HepG2 (cell line): ENCODE measurements around the gene BACH1. TPM values are rescaled to one million over a fixed set of nuclear protein-coding genes. Genes with fewer than 3 reads are reported as not detected.

Experiments
- ATAC-seq: fragments of 200-7000 bp; cut with Tn5 transposase; 3 replicates; pipeline ENCODE4 v1.9.1; 2020; ENCODE audit warnings: mild to moderate bottlenecking, moderate library complexity
- BruUV-seq: library from RNA; stranded (reverse); fragments of 400-500 nt; replicated peaks from 2 replicates; lab custom pipeline; 2021; lab: Mats Ljungman, UMichigan
- CTCF ChIA-PET: fragments of 300-600 bp; formaldehyde crosslinking; extraction: SDS; loops from one replicate; lab custom pipeline; 2021; ENCODE audit warnings: low total read pairs, inconsistent platforms, low intra/inter-chr PET ratio; lab: Yijun Ruan, JAX
- POLR2A ChIA-PET: fragments of 350-600 bp; sonication (Branson Sonifier 250); formaldehyde crosslinking; loops from one replicate; lab custom pipeline; 2020; ENCODE audit warnings: antibody characterized with exemption, inconsistent platforms; lab: Yijun Ruan, JAX
- DNase-seq: peaks from one replicate; pipeline ENCODE4 v3.0.0-alpha.2; 2015; ENCODE audit warnings: low spot score
- FAIRE-seq: peaks from 3 replicates; lab custom pipeline; 2011; peaks lifted over from hg19 to GRCh38; lab: Jason Lieb, UNC
- H2AFZ ChIP-seq: one replicate; pipeline ENCODE4 v1.6.1; 2011; ENCODE audit warnings: low read length, inconsistent platforms
- H3K27ac ChIP-seq: fragments of 300-600 bp; 3 replicates; pipeline ENCODE4 v1.8.0; 2011; ENCODE audit warnings: mixed run types, mild to moderate bottlenecking, mixed read lengths, low read length, inconsistent platforms; ENCODE audit not compliant: insufficient read depth; ENCODE audit errors: extremely low read length
- H3K27me3 ChIP-seq, 2 experiments: fragments of 200-600 bp in 1 of 2; 2 replicates in 1 of 2; 3 replicates in 1 of 2; pipeline versions ENCODE4 v1.6.0 to v1.8.0; 2011; ENCODE audit warnings: low read length in 2 of 2, mild to moderate bottlenecking in 2 of 2, moderate library complexity in 2 of 2, inconsistent platforms in 1 of 2; ENCODE audit not compliant: insufficient read depth in 2 of 2, control insufficient read depth in 1 of 2
- H3K36me3 ChIP-seq, 2 experiments: fragments of 200-600 bp in 1 of 2; replicated peaks in 1 of 2; 2 replicates in 1 of 2; 3 replicates in 1 of 2; pipeline versions ENCODE4 v1.5.1 to v1.8.0; 2011; ENCODE audit warnings: low read length in 2 of 2, inconsistent platforms in 1 of 2; ENCODE audit not compliant: insufficient read depth in 2 of 2, control insufficient read depth in 1 of 2
- H3K4me1 ChIP-seq: 2 replicates; pipeline ENCODE4 v1.5.1; 2012; ENCODE audit warnings: low read length, inconsistent platforms; ENCODE audit not compliant: insufficient read depth
- H3K4me2 ChIP-seq: 2 replicates; pipeline ENCODE4 v1.6.0; 2011; ENCODE audit warnings: low read depth, low read length, inconsistent platforms
- H3K4me3 ChIP-seq, 3 experiments: fragments of 200-600 bp in 1 of 3; sonication (generic), shearing (Covaris generic) in 1 of 3; replicated peaks in 1 of 3; 2 replicates each; pipeline ENCODE4 v1.5.1; 2011 to 2016; ENCODE audit warnings: low read length in 3 of 3, inconsistent platforms in 2 of 3, low read depth in 2 of 3, mild to moderate bottlenecking in 2 of 3, control low read depth in 1 of 3, mixed read lengths in 1 of 3; ENCODE audit not compliant: insufficient read depth in 1 of 3
- H3K79me2 ChIP-seq: one replicate; pipeline ENCODE4 v1.6.1; 2011; ENCODE audit warnings: low read length, inconsistent platforms; ENCODE audit not compliant: insufficient read depth
- H3K9ac ChIP-seq: 2 replicates; pipeline ENCODE4 v1.6.0; 2011; ENCODE audit warnings: mild to moderate bottlenecking, low read depth, low read length, inconsistent platforms; ENCODE audit not compliant: insufficient read depth
- H3K9me3 ChIP-seq: 2 replicates; pipeline ENCODE4 v1.5.1; 2012; ENCODE audit warnings: mild to moderate bottlenecking, low read length
- H4K20me1 ChIP-seq: 2 replicates; pipeline ENCODE4 v1.6.0; 2011; ENCODE audit warnings: inconsistent platforms, mild to moderate bottlenecking, low read length, moderate library complexity; ENCODE audit not compliant: insufficient read depth
- HCFC1 ChIP-seq: fragments of 150-350 bp; IDR thresholded peaks from 2 replicates; pipeline ENCODE4 v1.6.1; 2014; ENCODE audit warnings: low read depth, low read length
- HMG20A ChIP-seq: IDR thresholded peaks from 2 replicates; pipeline ENCODE4 v1.6.1; 2016; ENCODE audit warnings: borderline replicate concordance
- MBNL3 ChIP-seq: fragments of 250-450 bp; sonication (Bioruptor Pico); conservative IDR thresholded peaks from 2 replicates; pipeline ENCODE4 v1.8.0; 2022; ENCODE audit warnings: mild to moderate bottlenecking, inconsistent platforms
- MED1 ChIP-seq: sonication (generic); formaldehyde crosslinking; IDR thresholded peaks from 2 replicates; pipeline ENCODE4 v1.4.0; 2020; ENCODE audit warnings: missing genetic modification reagents
- NFE2 ChIP-seq: sonication (generic); formaldehyde crosslinking; IDR thresholded peaks from 2 replicates; pipeline ENCODE4 v1.4.0; 2020; ENCODE audit warnings: missing genetic modification reagents
- NFE2L1 ChIP-seq: sonication (generic); formaldehyde crosslinking; IDR thresholded peaks from 2 replicates; pipeline ENCODE4 v1.4.0; 2020; ENCODE audit warnings: missing genetic modification reagents, mild to moderate bottlenecking, borderline replicate concordance
- NFIB ChIP-seq: sonication (generic); formaldehyde crosslinking; IDR thresholded peaks from 2 replicates; pipeline ENCODE4 v1.9.0; 2021; ENCODE audit warnings: missing genetic modification reagents, mild to moderate bottlenecking, borderline replicate concordance
- RCOR2 ChIP-seq: IDR thresholded peaks from 2 replicates; pipeline ENCODE4 v1.6.1; 2016; ENCODE audit warnings: missing biosample characterization, missing genetic modification reagents
- RORA ChIP-seq: sonication (generic); formaldehyde crosslinking; IDR thresholded peaks from 2 replicates; pipeline ENCODE4 v1.5.0; 2020; ENCODE audit warnings: mild to moderate bottlenecking, missing genetic modification reagents, moderate library complexity
- SP1 ChIP-seq, 2 experiments: fragments of 450-650 bp in 1 of 2; sonication (generic) in 1 of 2; formaldehyde crosslinking in 1 of 2; IDR thresholded peaks; 2 replicates each; pipeline versions ENCODE4 v1.4.0 to v1.6.1; 2016 to 2020; ENCODE audit warnings: missing genetic modification reagents in 1 of 2
- ZFX ChIP-seq: sonication (generic); formaldehyde crosslinking; IDR thresholded peaks from 2 replicates; pipeline ENCODE4 v1.4.0; 2020; ENCODE audit warnings: mild to moderate bottlenecking, low read depth, missing genetic modification reagents, moderate library complexity
- ZNF180 ChIP-seq: sonication (generic); formaldehyde crosslinking; IDR thresholded peaks from 2 replicates; pipeline ENCODE4 v1.4.0; 2020; ENCODE audit warnings: low read depth, missing genetic modification reagents, borderline replicate concordance
- ZNF432 ChIP-seq: sonication (generic); formaldehyde crosslinking; IDR thresholded peaks from 2 replicates; pipeline ENCODE4 v1.5.0; 2020; ENCODE audit warnings: missing genetic modification reagents, mild to moderate bottlenecking, borderline replicate concordance
- ZNF577 ChIP-seq: sonication (generic); formaldehyde crosslinking; IDR thresholded peaks from 2 replicates; pipeline ENCODE4 v1.4.0; 2020; ENCODE audit warnings: mild to moderate bottlenecking, low read depth, missing genetic modification reagents, borderline replicate concordance
- ZNF724P ChIP-seq: sonication (generic); formaldehyde crosslinking; IDR thresholded peaks from 2 replicates; pipeline ENCODE4 v1.8.0; 2022; ENCODE audit warnings: missing genetic modification reagents, borderline replicate concordance
- ZNF841 ChIP-seq: sonication (generic); formaldehyde crosslinking; IDR thresholded peaks from 2 replicates; pipeline ENCODE4 v1.8.1; 2023; ENCODE audit warnings: missing genetic modification reagents, borderline replicate concordance
- WGBS: methylation state at CpG from one replicate; pipeline ENCODE4 v1.1.6; 2017; ENCODE audit warnings: low lambda C conversion rate; 5-methylcytosine and 5-hydroxymethylcytosine counted together
- in situ Hi-C: cut with HindIII; loops from 2 replicates; pipeline ENCODE4 v1.10.0; 2017; ENCODE audit warnings: low pct_unique_long_range_greater_than_20kb; ENCODE audit not compliant: extremely low pct_ligation_motif_present
- intact Hi-C: fragments of 100-400 bp; cut with micrococcal nuclease; formaldehyde crosslinking; loops from one replicate; pipeline ENCODE4 v1.10.0; 2022; ENCODE audit not compliant: unreplicated experiment
- polyA plus RNA-seq, 8 experiments: library from polyadenylated mRNA; depleted of rRNA in 3 of 8; stranded (reverse) in 7 of 8; unstranded in 1 of 8; fragments of >200 nt; fragmentation: Illumina TruSeq in 4 of 8; extraction: Trizol in 4 of 8; gene quantifications; 2 replicates each; pipeline versions ENCODE4 v1.2.1 to v1.2.3, GENCODE V29; 2011 to 2016; ENCODE audit warnings: low read depth in 4 of 8, missing spikeins in 1 of 8, mixed read lengths in 1 of 8; ENCODE audit not compliant: insufficient read depth in 1 of 8
- total RNA-seq, 5 experiments: library from RNA; depleted of rRNA; stranded (reverse); fragments of >200 nt; fragmentation: Illumina TruSeq; extraction: Trizol; gene quantifications; 2 replicates each; pipeline ENCODE4 v1.2.3, GENCODE V29; 2016; ENCODE audit warnings: low read depth in 1 of 5
- TF ChIP-seq, protein P1 (sequence below): sonication (generic); formaldehyde crosslinking; IDR thresholded peaks from 2 replicates; pipeline ENCODE4 v1.4.0; 2020; ENCODE audit warnings: mild to moderate bottlenecking, missing genetic modification reagents
- TF ChIP-seq, protein P2 (sequence below): sonication (generic); formaldehyde crosslinking; IDR thresholded peaks from 2 replicates; pipeline ENCODE4 v1.4.0; 2020; ENCODE audit warnings: low read depth, mild to moderate bottlenecking, missing genetic modification reagents

BACH1 gene
- total and polyA plus RNA-seq, 2 of the 13 experiments (the other 11 are each of a cell fraction or from before 2014, with no cell fraction given) = 16.5 to 51.7 TPM

DNA sequence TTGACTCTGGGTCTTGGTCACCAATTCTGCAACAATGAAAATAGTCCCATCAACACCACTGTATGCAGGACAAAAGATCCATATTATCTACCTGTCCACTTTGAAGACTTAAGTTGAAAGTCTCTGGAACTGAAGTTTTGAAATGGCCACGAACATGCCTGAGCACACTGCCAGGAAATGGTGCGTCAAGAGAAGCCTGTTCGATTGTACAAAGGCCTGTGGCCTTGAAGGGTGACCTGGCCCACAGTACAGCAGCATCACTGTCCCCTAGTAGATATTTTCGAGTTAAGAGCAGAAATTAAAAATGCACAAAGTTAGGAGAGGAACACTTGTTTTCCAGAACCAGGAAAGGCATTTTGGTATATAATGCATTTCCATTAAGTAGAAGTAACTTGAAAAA, 78.5 kb downstream of the BACH1 start:
- ATAC-seq (no peak), DNase-seq (no peak), FAIRE-seq (no peak)
- TF ChIP-seq ZFX (CRISPR knock-in tag) = no peak
- no peak for TF ChIP-seq ZNF724P (CRISPR knock-in tag)
- TF ChIP-seq, protein P1, sequence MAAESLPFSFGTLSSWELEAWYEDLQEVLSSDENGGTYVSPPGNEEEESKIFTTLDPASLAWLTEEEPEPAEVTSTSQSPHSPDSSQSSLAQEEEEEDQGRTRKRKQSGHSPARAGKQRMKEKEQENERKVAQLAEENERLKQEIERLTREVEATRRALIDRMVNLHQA (CRISPR knock-in tag) = no peak
- TF ChIP-seq NFE2L1 (CRISPR knock-in tag) = no peak
- POLR2A ChIA-PET = no interaction called here
- H3K4me2 ChIP-seq = no peak overlapping the region
- H3K9me3 ChIP-seq = no peaks in the 10 kb centered on the region
- CTCF ChIA-PET = no interaction called here
- H3K4me1 ChIP-seq = no peaks in the 10 kb centered on the region
- H3K27ac ChIP-seq = no peak overlapping the region
- H3K4me3 ChIP-seq = no peak overlapping the region
- intact Hi-C loops = loop anchor here (10.0 kb wide), 1 partner anchor 468 kb away; no protein-coding TSS in a partner anchor
- H3K79me2 ChIP-seq = no peaks in the 10 kb centered on the region
- no TSS peak for BruUV-seq
- H4K20me1 ChIP-seq = no peaks in the 10 kb centered on the region
- WGBS = 80% methylated on average over 4 of the region's 4 CpGs
- no peaks in the 10 kb centered on the region for H3K27me3 ChIP-seq
- peaks cover 0 to 1% of the 10 kb centered on the region in 2 experiments; a peak in 1 of 5 replicates for H3K36me3 ChIP-seq
- H2AFZ ChIP-seq = no peak overlapping the region
- H3K9ac ChIP-seq = no peak overlapping the region
- in situ Hi-C loops = loop anchor here (10.0 kb wide), 1 partner anchor 212 kb away; no protein-coding TSS in a partner anchor

DNA sequence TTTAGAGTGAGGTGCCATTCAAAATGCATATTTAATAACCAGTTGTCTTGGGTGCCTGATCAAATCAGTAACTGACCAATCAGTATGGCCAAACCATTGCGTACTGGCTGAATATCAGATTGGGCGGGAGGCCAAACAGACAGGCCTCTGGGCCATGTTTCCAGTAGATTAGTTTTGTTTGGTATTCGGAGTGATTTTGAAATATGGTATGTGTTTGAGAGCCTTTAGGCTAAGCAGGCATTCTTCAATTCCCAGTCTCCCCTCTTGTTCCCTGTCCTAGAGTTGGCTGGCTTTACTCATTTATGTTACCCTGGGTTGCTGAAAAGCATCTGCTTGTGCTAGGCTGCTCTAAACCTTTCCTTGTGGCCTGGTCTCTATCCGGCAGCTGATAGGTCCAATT, 80.1 kb downstream of the BACH1 start:
- FAIRE-seq (no peak), ATAC-seq (no peak), DNase-seq (no peak)
- Histone ChIP-seq H3K9ac (no peak overlapping the region), H4K20me1 (no peaks in the 10 kb centered on the region), H3K36me3 (no peaks in the 10 kb centered on the region), H3K4me2 (no peak overlapping the region), H3K4me3 (no peak overlapping the region), H3K79me2 (no peaks in the 10 kb centered on the region), H3K27ac (no peak overlapping the region), H2AFZ (no peak overlapping the region), H3K4me1 (no peaks in the 10 kb centered on the region), H3K27me3 (no peaks in the 10 kb centered on the region), H3K9me3 (no peaks in the 10 kb centered on the region)
- intact Hi-C loops (loop anchor here (10.0 kb wide), 1 partner anchor 466 kb away; no protein-coding TSS in a partner anchor), in situ Hi-C loops (loop anchor here (10.0 kb wide), 1 partner anchor 214 kb away; no protein-coding TSS in a partner anchor)
- 99% methylated on average over 4 of the region's 4 CpGs for WGBS
- ChIA-PET POLR2A (no interaction called here), CTCF (no interaction called here)
- BruUV-seq = no TSS peak
- TF ChIP-seq ZNF180 (CRISPR knock-in tag) (no peak), HMG20A (no peak), ZNF841 (no peak), MBNL3 (no peak), ZNF577 (CRISPR knock-in tag) (no peak), RCOR2 (no peak), NFE2 (CRISPR knock-in tag) (no peak), ZNF432 (no peak), HCFC1 (no peak), NFIB (CRISPR knock-in tag) (no peak), MED1 (CRISPR knock-in tag) (no peak), SP1 (IDR thresholded peaks at IDR 0.05) (no peak), SP1 (CRISPR knock-in tag; IDR thresholded peaks at IDR 0.05) (no peak), RORA (CRISPR knock-in tag) (no peak)
- TF ChIP-seq, protein P2, sequence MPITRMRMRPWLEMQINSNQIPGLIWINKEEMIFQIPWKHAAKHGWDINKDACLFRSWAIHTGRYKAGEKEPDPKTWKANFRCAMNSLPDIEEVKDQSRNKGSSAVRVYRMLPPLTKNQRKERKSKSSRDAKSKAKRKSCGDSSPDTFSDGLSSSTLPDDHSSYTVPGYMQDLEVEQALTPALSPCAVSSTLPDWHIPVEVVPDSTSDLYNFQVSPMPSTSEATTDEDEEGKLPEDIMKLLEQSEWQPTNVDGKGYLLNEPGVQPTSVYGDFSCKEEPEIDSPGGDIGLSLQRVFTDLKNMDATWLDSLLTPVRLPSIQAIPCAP (CRISPR knock-in tag) = no peak
